Activated gamma-delta T cell treated with Interleukin-2 at 50 U/mL for 16 hours (primary cell): ENCODE measurements around the gene CYP39A1.

Source experiments
- DNase-seq: peaks from one replicate; pipeline ENCODE4 v3.0.0-alpha.2; 2020

Gene CYP39A1

DNA sequence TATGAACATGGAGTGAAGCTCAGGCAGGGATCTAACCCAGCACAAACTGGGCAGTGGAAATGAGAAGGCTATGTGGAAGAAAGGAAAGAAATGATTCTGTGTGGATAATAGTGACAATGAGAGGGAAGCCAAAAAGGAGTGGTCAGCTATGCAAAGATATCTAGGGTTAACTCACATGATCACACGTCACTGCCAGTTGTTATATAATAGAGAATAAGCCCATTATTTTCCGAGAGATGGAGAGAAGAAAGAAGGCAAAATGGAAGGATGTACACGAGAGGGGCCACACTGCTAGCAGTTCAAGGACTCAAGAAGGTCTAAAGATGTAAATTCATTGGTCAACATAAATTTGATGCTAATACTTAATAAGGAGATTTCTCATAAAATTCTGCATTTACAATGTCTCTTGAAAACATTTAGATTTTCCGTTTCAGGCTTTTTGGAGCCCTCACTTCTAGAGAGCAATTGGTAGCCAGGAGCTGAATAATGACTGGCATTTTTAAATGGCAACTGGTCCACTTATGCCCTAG lies 142.6 kb downstream of the CYP39A1 start:
- DNase-seq = no peak

GRCh38 chr6:46509063-46509462 lies 143.6 kb downstream of the CYP39A1 start:
- DNase-seq = no peak

GRCh38 chr6:46507426-46507825 lies 145.2 kb downstream of the CYP39A1 start:
- DNase-seq = no peak

DNA sequence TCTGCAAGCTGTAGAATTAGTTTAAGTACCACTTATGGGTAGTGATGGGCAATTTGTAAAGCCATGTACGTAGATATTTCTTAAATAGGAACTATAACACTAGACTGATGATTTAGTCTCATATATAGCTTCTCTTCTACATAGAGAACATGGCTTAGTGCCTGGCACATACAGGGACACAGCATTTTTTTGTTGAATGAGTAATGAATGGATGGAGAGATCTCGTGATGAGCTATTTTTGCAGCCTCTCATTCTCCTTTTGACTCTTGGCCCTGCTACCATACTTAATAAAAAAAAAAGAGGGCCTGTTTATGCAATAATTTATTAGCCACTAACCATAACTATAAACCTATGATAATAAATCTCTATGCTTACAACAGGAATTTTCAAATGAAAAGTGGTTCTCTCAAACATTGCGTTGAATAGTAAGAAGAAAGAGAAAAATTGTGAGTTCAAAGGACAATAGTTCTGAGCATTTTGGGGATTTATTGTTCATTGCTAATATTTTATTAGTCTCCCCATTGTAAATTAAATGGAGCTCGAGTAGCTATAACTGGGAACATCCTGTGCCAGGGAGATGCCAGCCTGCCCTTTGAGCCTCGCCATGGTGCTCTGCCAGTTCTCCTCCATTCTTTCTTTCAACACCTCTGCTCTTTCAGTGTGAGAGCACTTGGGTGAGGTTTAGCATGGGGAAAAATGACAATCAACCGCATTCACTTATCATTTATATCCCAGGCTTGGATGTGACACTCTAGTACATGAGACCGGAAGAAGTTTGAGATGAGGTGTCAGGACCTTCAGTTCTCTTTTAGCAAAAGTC lies 146.7 kb downstream of the CYP39A1 start:
- DNase-seq = no peak

GRCh38 chr6:46504242-46504641 lies 148.4 kb downstream of the CYP39A1 start:
- no peak for DNase-seq

GRCh38 chr6:46502486-46503119 lies 150.0 kb downstream of the CYP39A1 start:
- DNase-seq = no peak

DNA sequence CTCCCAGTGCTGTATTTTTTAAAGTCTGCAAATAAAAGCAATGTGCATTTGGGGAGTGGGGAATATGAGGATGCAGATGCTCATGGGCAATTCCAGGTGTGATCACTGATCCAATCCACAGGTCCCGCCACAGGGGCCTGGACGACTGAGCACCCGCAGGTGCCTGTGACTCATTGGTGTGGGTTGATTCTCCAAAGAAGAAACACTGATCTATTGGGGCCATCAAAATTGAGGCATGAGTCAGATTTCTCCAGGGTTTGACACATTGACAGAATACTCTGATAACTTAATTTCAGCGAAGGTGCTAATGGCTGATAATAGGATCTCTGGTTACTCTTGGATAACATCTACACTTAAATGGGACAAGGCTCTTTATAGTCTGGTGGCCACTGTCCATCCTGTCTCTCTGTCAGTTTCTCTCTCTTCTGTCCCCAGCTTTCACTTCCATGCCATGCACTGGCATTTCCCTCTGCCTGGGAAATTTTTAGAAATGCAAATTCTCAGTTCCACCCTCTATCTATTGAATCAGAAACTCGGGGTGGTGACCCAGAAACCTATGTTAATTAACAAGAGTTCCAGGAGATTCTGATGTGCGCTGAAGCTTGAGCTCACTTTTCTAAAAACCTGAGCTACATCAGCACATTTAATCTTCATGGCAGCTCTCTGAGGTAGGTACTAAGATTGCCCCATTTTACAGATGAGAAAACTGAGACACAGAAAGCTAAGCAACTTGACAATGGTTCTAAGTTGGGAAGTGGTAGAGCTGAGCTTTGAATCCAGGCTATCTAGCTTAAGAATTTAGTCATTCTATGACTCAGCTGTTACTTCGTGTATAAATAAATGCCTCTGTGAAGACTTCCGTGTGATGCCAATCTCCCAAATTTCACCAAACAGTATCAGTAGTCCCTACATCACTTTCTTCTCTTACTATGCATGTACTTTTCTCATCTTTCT lies 151.2 kb downstream of the CYP39A1 start:
- no peak for DNase-seq

DNA sequence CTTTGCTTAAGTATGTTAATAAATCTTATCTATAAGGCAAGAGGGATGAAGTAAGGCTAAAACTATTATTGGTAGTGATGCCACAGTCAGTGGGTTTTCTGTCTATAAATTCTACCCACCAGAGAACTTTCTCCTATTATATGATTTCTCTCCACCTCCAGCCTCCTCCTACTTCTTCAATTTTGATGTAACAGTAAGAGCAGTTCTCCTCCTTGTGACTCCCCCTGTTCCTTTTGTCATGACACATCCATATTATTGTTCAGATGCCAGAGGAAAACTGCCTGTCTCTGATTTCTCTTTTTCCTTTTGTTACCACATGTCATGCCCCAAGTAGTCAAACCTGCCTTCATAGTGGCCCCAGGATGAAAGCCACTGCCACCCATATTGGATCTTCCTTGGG lies 152.2 kb downstream of the CYP39A1 start:
- no peak for DNase-seq
